Body of pancreas (tissue), 4 donors: ENCODE data around the gene TRPV2.
"Not testable (repeated sequence)": the region's sequence is repeated elsewhere in the genome, so short reads cannot be mapped to it uniquely, and the experiment has no call there.

ENCODE experiments used
- POLR2A ChIP-seq, 3 donors: fragments of 450-650 bp; IDR thresholded peaks; one replicate each; pipeline ENCODE4 v1.6.1; 2016; ENCODE audit warnings: antibody characterized with exemption in 3 of 3, mild to moderate bottlenecking in 2 of 3
- TF ChIP-seq, protein P1 (sequence below), 7 experiments: fragments of 450-650 bp in 4 of 7; fragments of 200-600 bp in 3 of 7; sonication (generic) in 3 of 7; IDR thresholded peaks; one replicate each; pipeline ENCODE4 v1.5.1; 2016 to 2019; ENCODE audit warnings: antibody characterized with exemption in 7 of 7

DNA sequence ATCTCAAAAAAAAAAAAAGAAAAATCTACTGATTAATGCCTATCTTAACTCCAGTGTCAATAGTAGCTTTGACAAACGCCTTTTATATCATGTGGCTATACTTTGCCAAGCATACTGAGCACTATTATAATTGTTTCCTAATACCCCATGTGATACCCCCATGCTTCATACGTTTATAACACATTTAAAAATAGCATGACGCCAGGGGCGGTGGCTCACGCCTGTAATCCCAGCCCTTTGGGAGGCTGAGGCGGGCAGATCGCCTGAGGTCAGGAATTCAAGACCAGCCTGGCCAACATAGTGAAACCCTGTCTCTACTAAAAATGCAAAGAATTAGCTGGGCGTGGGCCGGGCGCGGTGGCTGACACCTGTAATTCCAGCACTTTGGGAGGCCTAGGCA, 22.9 kb upstream of the TRPV2 start:
- TF ChIP-seq, protein P1, sequence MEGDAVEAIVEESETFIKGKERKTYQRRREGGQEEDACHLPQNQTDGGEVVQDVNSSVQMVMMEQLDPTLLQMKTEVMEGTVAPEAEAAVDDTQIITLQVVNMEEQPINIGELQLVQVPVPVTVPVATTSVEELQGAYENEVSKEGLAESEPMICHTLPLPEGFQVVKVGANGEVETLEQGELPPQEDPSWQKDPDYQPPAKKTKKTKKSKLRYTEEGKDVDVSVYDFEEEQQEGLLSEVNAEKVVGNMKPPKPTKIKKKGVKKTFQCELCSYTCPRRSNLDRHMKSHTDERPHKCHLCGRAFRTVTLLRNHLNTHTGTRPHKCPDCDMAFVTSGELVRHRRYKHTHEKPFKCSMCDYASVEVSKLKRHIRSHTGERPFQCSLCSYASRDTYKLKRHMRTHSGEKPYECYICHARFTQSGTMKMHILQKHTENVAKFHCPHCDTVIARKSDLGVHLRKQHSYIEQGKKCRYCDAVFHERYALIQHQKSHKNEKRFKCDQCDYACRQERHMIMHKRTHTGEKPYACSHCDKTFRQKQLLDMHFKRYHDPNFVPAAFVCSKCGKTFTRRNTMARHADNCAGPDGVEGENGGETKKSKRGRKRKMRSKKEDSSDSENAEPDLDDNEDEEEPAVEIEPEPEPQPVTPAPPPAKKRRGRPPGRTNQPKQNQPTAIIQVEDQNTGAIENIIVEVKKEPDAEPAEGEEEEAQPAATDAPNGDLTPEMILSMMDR (IDR thresholded peaks at IDR 0.05) = not testable (repeated sequence)
- TF ChIP-seq POLR2A (IDR thresholded peaks at IDR 0.05) = not testable (repeated sequence)
